GM12878 (cell line): Measurements from ENCODE around the gene UBXN6. TPM values are rescaled to one million over a fixed set of nuclear protein-coding genes. Genes with fewer than 3 reads are reported as not detected.

Source experiments
- ASH2L ChIP-seq: fragments of 300-600, 200-600 bp; sonication (generic); IDR thresholded peaks from 2 replicates; pipeline ENCODE4 v1.6.1; 2017; ENCODE audit warnings: low read depth, mild to moderate bottlenecking, borderline replicate concordance
- ATF2 ChIP-seq: IDR thresholded peaks from 2 replicates; pipeline ENCODE4 v1.6.1; 2012; ENCODE audit warnings: low read length, inconsistent platforms
- BACH1 ChIP-seq: fragments of 450-650 bp; IDR thresholded peaks from 2 replicates; pipeline ENCODE4 v1.6.1; 2017; ENCODE audit warnings: mild to moderate bottlenecking, borderline replicate concordance
- EED ChIP-seq: sonication (generic); IDR thresholded peaks from 2 replicates; pipeline ENCODE4 v1.6.1; 2016; ENCODE audit warnings: antibody characterized with exemption, low read depth
- EGR1 ChIP-seq, 2 experiments: IDR thresholded peaks; 1 replicate in 1 of 2; 2 replicates in 1 of 2; pipeline ENCODE4 v1.6.1; 2011 to 2012; ENCODE audit warnings: low read depth in 2 of 2, low read length in 2 of 2, borderline replicate concordance in 1 of 2, mild to moderate bottlenecking in 1 of 2, moderate library complexity in 1 of 2
- JUND ChIP-seq: IDR thresholded peaks from 2 replicates; pipeline ENCODE4 v1.6.1; 2012; ENCODE audit warnings: low read depth, mild to moderate bottlenecking, low read length, improper control_type of control experiment, moderate library complexity
- MEF2B ChIP-seq: fragments of 450-650 bp; IDR thresholded peaks from 2 replicates; pipeline ENCODE4 v1.6.1; 2018; ENCODE audit warnings: mild to moderate bottlenecking, moderate library complexity; ENCODE audit not compliant: partially characterized antibody, poor library complexity, severe bottlenecking
- MYB ChIP-seq: fragments of 150-350 bp; IDR thresholded peaks from 2 replicates; pipeline ENCODE4 v1.6.1; 2014; ENCODE audit warnings: mild to moderate bottlenecking, low read depth, low read length, borderline replicate concordance
- MYC ChIP-seq: IDR thresholded peaks from 2 replicates; pipeline ENCODE4 v1.6.1; 2011; ENCODE audit warnings: mild to moderate bottlenecking, low read length, moderate library complexity, inconsistent platforms; ENCODE audit not compliant: insufficient read depth, insufficient replicate concordance, insufficient read length, severe bottlenecking
- NBN ChIP-seq: fragments of 450-650 bp; IDR thresholded peaks from 2 replicates; pipeline ENCODE4 v1.6.1; 2016
- NFIC ChIP-seq: IDR thresholded peaks from 2 replicates; pipeline ENCODE4 v1.6.1; 2012; ENCODE audit warnings: low read depth, mild to moderate bottlenecking, inconsistent platforms, low read length, moderate library complexity
- NKRF ChIP-seq: fragments of 450-650 bp; conservative IDR thresholded peaks from 2 replicates; pipeline ENCODE4 v1.6.1; 2017; ENCODE audit warnings: mild to moderate bottlenecking, moderate library complexity
- PAX8 ChIP-seq: fragments of 450-650 bp; IDR thresholded peaks from 2 replicates; pipeline ENCODE4 v1.6.1; 2017; ENCODE audit warnings: mild to moderate bottlenecking, moderate library complexity
- SMAD1 ChIP-seq: fragments of 450-650 bp; IDR thresholded peaks from 2 replicates; pipeline ENCODE4 v1.6.1; 2018; ENCODE audit warnings: mild to moderate bottlenecking, low read depth; ENCODE audit not compliant: partially characterized antibody
- SREBF1 ChIP-seq: IDR thresholded peaks from 2 replicates; pipeline ENCODE4 v1.6.1; 2012; ENCODE audit warnings: mild to moderate bottlenecking, low read length
- STAT1 ChIP-seq: fragments of 450-650 bp; conservative IDR thresholded peaks from 2 replicates; pipeline ENCODE4 v1.6.1; 2014; ENCODE audit warnings: antibody characterized with exemption, mild to moderate bottlenecking
- ZBTB4 ChIP-seq: fragments of 450-650 bp; formaldehyde crosslinking; IDR thresholded peaks from 2 replicates; pipeline ENCODE4 v1.4.0; 2022; ENCODE audit warnings: mild to moderate bottlenecking, moderate library complexity
- ZBTB40 ChIP-seq: fragments of 450-650 bp; IDR thresholded peaks from 2 replicates; pipeline ENCODE4 v1.6.1; 2016; ENCODE audit warnings: mild to moderate bottlenecking, moderate library complexity, borderline replicate concordance
- ZNF274 ChIP-seq: IDR thresholded peaks from one replicate; pipeline ENCODE4 v1.8.0; 2011; ENCODE audit not compliant: insufficient read length, insufficient read depth
- polyA plus RNA-seq, 11 experiments: library from polyadenylated mRNA; depleted of rRNA in 4 of 11; unstranded in 6 of 11; stranded (reverse) in 5 of 11; fragments of >200 nt; fragmentation: Nextera tagmentation in 4 of 11; fragmentation: Illumina TruSeq in 1 of 11; extraction: Ambion mirVana in 4 of 11; extraction: Trizol in 1 of 11; gene quantifications; 1 replicate in 1 of 11; 2 replicates in 10 of 11; pipeline versions ENCODE4 v1.2.1 to v1.2.3, GENCODE V29; 2011 to 2016; ENCODE audit warnings: inconsistent platforms in 2 of 11, missing spikeins in 2 of 11, low read depth in 1 of 11
- total RNA-seq, 4 experiments: library from RNA; depleted of rRNA in 3 of 4; stranded (reverse); fragments of >200 nt in 3 of 4; fragmentation: Illumina TruSeq in 1 of 4; extraction: Trizol in 1 of 4; gene quantifications; 2 replicates each; pipeline versions ENCODE4 v1.2.1 to v1.2.3, GENCODE V29; 2013 to 2021

The UBXN6 gene
- total and polyA plus RNA-seq, 10 of the 15 experiments (the other 5 are each of a cell fraction or from before 2014, with no cell fraction given) = 0.47 to 50.8 (median 13.0) TPM

- TF ChIP-seq JUND (no peak), MYC (no peak), PAX8 (no peak), MYB (no peak), EED (0 out of 2 replicates have a peak, but pooled peaks have one; percentile 48), NFIC (no peak), ASH2L (no peak), SMAD1 (no peak), EGR1 (IDR thresholded peaks at IDR 0.05; ENCODE audit: borderline replicate concordance in 1 of 2, low read depth in 2 of 2, low read length in 2 of 2) (peak in 1 of 2 experiments; percentile 92; a peak in 2 of 3 replicates), NBN (peak; percentile 93), ZBTB40 (no peak), ATF2 (no peak; the same call in 1 of the 2 replicates), BACH1 (peak; percentile 85), ZNF274 (no peak), SREBF1 (no peak), MEF2B (peak; percentile 12), STAT1 (no peak), NKRF (peak; percentile 71), ZBTB4 (CRISPR knock-in tag) (no peak)
Observed at GRCh38 chr19:4400135-4400936, 57.3 kb downstream of the UBXN6 start, which contains the start of gene SH3GL1 (continued).
